ENCODE data around the gene KMT2E. TPM values are rescaled to one million over a fixed set of nuclear protein-coding genes. Genes with fewer than 3 reads are reported as not detected.

KMT2E gene
- total and polyA plus RNA-seq, 2 donors (not counting 3 experiments of a cell fraction or from before 2014, with no cell fraction given) = 19.0 to 74.8 TPM

DNA sequence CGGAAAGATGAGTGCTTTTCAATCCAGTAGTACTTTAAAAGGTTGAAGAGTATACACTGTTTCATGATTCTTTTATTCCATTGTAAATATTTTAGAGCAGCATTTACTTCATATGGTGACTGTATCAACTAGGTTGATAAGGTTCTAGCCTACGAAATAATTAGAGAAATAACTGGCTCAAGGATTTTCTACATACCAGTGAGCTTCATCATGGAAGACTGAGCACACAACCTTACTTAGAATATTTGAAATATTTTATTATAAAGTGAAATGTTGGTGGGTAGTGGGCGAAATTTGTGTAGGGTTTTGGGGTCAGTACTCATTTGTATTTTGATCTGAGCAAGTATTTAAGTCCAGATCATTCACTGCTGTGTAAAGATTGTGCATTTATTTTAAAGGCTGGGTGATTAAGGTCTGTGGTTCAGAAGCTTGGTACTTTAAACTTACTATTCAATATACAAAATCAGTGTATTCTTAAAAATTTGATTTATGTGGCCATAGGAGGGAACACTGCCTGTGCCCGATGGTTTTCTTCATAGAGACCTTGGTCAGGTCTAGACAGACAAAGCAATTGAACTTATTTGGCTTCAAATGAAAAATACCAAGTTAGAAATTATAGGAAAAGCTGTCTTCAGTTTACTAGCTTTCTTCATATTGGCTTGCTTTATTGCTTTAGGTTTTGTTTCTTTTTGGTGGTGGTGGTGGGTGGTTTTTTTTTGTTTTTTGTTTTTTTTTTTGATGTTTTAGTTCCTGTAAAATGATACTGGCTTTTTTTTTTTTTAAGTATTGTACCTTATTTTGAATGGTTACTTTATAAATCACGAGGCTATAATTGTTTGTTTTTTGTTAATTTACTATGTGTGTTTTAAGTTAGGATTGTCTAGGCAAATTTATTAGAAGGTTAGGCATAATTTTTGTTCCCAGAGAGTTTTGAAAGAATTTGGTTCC is 3.0 kb downstream of the KMT2E start:
- ChIA-PET POLR2A (interaction anchor here (0.7 to 1.3 kb wide), 3 partner anchors 63 to 258 kb away, joined by 3 to 6 read pairs (median 3); no protein-coding TSS in a partner anchor), CTCF (interaction anchor here (0.6 to 2.6 kb wide), 12 partner anchors 10 to 94 kb away, joined by 3 to 19 read pairs (median 4); no protein-coding TSS in a partner anchor)
- TF ChIP-seq POLR2A (IDR thresholded peaks at IDR 0.05; ENCODE audit: low read depth, low read length) (no peak), EZH2 (IDR thresholded peaks at IDR 0.05; ENCODE audit: borderline replicate concordance, low read depth, low read length, severe bottlenecking) (no peak), POLR2AphosphoS5 (IDR thresholded peaks at IDR 0.05; ENCODE audit: insufficient read depth, low read depth, low read length) (no peak), JUN (IDR thresholded peaks at IDR 0.05; ENCODE audit: borderline replicate concordance, insufficient read depth, insufficient read length, low read depth) (no peak)
- Histone ChIP-seq H3K27me3 (ENCODE audit: control insufficient read depth in 2 of 2, insufficient read depth in 2 of 2, low read length in 2 of 2) (no peaks in the 10 kb centered on the region), H3K4me3 (replicated peaks in 1 of 3; ENCODE audit: insufficient read depth in 1 of 3, low read depth in 1 of 3, low read length in 3 of 3) (peak overlapping the region; percentile 97 to 99 (median 98)), H3K9me3 (replicated peaks; ENCODE audit: control insufficient read depth, insufficient read depth, low read length) (no peaks in the 10 kb centered on the region), H3K9ac (replicated peaks; ENCODE audit: extremely low read depth, insufficient read depth, low read length) (peak overlapping the region; percentile 99), H3K4me2 (ENCODE audit: insufficient read depth, low read length) (peak overlapping the region; percentile 95), H4K20me1 (replicated peaks; ENCODE audit: control insufficient read depth, extremely low read depth, insufficient read depth, low read length) (peaks cover 11% of the 10 kb centered on the region), H3K27ac (ENCODE audit: insufficient read depth, low read depth, low read length) (no peak overlapping the region), H3K79me2 (ENCODE audit: control insufficient read depth, insufficient read depth, low read length) (peaks cover 83% of the 10 kb centered on the region), H3K36me3 (ENCODE audit: control insufficient read depth in 2 of 2, extremely low read depth in 1 of 2, insufficient read depth in 2 of 2, low read length in 2 of 2) (no peaks in the 10 kb centered on the region), H3K4me1 (ENCODE audit: control insufficient read depth, extremely low read depth, insufficient read depth, low read length) (peaks cover 24% of the 10 kb centered on the region), H3K9me1 (replicated peaks; ENCODE audit: control insufficient read depth, extremely low read depth, insufficient read depth, low read length) (no peaks in the 10 kb centered on the region), H2AFZ (ENCODE audit: low read depth, low read length) (no peak overlapping the region)
- intact Hi-C loops (cut with micrococcal nuclease) (loop anchor here (5.0 kb wide), 2 partner anchors 45 to 80 kb away; no protein-coding TSS in a partner anchor), dilution Hi-C loops (cut with MboI; ENCODE audit: extremely low pct_ligation_motif_present, low sequenced_read_pairs) (no loop called here)
- no TSS peak for BruUV-seq (replicated peaks)
- FAIRE-seq (peak; percentile 54), DNase-seq (ENCODE audit: low read depth, low spot score) (peak; percentile 47)

Data from endothelial cell of umbilical vein (primary cell).